Posterior cingulate gyrus (tissue), 11 donors: ENCODE results near the gene TMEM253.
A peak's percentile ranks its signal among the peaks of the same experiment; 100 is the strongest.

ENCODE experiments used
- DNase-seq, 10 donors: peaks; one replicate each; pipeline versions ENCODE4 v3.0.0 to v3.0.0-alpha.2; 2020 to 2021; ENCODE audit warnings: mixed read lengths in 3 of 10
- intact Hi-C: fragments of 100-400 bp; cut with DNase I; formaldehyde crosslinking; loops from one replicate; pipeline ENCODE4 v1.15.1; 2023

The TMEM253 gene

DNA sequence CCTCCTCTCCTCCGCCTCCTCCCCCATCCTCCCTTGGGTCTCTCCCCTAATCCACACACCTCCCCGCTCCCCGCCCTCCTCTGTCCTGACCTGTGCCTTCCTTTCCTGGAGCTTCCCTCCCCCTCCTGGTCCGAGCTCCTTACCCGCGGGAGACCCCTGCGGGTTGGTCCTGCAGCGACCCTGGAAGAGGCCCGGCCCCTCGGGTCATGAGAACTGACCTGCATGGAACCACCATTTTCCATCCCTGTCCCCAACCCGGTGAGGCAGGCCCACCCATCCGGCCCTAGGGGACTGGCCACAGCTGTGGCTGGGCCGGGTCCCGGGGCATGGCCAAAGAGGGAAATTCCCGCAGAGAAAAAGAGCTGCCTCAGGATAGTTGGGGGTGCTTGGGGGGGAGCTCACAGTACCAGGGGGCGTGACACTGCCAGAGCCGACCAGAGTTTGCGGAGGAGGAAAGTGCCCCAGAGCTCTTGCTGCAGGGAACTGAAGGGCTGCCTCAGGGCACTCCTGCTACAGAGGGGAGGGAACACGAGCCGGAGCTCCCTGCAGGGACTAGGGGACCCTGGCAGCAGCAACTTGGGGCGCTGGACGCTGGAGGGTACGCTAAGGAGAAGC, 30.1 kb upstream of the TMEM253 start:
- intact Hi-C loops, result loop anchor here (1.0 to 5.0 kb wide), 3 partner anchors 22 to 442 kb away; partner anchors contain the start of genes METTL3 and NDRG2

DNA sequence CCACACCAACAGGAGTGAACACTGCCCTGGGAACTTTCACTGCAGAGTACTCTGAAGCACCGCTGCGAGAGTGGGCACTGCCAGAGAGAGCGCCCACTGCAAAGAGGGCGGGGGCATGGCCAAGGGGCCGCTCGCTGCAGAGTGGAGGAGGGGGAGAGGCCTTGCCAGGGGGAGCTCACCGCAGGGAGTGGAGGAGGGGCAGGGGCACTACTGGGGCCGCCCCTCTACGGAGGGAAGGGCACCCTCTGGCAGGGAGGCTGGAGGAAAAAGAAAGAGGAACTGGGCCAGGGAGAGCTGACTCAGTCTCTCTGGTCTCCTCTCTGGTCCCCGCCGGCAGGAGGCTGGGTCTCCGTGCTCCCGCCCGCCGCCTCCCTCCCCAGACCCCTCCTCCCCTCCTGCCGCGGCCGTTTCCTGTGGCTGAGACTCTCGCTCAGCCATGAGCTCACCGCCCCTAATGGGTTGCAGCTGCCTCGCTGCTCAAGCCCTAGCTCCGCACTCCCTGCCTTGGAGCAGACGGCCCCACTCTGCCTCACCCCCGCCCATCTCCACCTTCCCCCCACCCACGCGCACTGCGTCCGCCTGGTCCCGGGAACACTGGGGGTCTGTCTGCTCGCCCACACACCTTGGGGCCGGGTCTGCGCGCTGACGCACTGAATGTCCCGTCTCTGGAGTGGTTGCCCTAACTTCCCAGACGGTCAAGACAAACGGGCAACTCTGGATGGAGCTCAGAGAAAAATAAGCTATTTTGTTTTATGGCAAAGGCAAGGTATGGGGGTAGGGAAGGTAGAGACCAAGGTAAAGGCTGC, 29.4 kb upstream of the TMEM253 start:
- intact Hi-C loops, result loop anchor here (5.0 kb wide), 2 partner anchors 44 to 441 kb away; partner anchors contain the start of genes METTL3 and NDRG2
- peak in 9 of 10 donors; percentile 52 to 94 (median 61) for DNase-seq

More for the DNA sequence above, 30.1 kb upstream of the TMEM253 start:
- DNase-seq, result peak in 2 of 10 donors; percentile 37 to 74

DNA sequence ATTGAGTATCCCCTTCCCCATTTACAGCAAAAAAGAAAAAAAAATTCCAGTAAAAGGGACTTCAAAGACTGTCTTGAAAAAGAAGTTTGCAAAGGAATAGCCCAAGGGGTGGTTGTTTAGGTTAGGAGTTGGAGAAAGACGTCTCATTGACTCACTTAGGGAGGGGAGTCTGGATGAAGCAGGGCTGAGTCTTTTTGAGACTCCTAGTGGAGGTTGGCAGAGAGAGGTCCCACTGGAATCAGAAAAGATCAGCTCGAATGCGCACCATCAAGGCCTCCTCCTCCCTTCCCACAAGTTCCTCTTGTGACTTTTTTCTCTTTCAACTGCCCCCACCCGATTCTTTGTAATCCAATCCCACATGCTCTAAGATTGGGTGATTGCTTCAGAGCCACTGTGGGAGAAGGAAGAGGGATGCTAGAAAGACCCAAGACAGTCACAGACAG, 28.8 kb upstream of the TMEM253 start:
- intact Hi-C loops, result loop anchor here (5.0 kb wide), 2 partner anchors 45 to 440 kb away; partner anchors contain the start of genes METTL3 and NDRG2
- no peak for DNase-seq

DNA sequence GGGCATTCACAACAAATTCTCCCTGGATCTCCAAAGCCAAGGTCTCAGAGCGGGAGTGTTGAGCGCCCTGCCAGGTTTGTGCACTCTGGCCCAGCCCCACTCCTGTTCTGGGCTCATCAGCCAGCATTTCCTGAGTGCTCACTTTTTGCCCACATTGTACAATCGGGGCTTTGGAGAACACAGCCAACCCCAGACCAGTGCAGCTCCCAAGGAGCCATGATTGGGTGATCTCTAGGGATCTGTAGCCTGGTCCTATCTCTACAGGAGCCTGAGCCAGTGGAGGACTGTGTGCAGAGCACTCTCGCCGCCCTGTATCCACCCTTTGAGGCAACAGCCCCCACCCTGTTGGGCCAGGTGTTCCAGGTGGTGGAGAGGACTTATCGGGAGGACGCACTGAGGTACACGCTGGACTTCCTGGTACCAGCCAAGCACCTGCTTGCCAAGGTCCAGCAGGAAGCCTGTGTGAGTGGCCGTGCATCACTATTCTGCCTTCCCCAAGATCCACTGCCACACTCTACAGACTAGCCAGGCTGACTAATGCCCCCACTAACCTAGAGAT, 28.0 kb upstream of the TMEM253 start:
- intact Hi-C loops, result loop anchor here (5.0 kb wide), 2 partner anchors 46 to 439 kb away; partner anchors contain the start of genes METTL3 and NDRG2
- no peak for DNase-seq

DNA sequence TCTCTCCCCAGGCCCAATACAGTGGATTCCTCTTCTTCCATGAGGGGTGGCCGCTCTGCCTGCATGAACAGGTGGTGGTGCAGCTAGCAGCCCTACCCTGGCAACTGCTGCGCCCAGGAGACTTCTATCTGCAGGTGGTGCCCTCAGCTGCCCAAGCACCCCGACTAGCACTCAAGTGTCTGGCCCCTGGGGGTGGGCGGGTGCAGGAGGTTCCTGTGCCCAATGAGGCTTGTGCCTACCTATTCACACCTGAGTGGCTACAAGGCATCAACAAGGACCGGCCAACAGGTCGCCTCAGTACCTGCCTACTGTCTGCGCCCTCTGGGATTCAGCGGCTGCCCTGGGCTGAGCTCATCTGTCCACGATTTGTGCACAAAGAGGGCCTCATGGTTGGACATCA, 26.9 kb upstream of the TMEM253 start:
- no peak for DNase-seq
- intact Hi-C loops, result loop anchor here (5.0 kb wide), 2 partner anchors 47 to 438 kb away; partner anchors contain the start of genes METTL3 and NDRG2

DNA sequence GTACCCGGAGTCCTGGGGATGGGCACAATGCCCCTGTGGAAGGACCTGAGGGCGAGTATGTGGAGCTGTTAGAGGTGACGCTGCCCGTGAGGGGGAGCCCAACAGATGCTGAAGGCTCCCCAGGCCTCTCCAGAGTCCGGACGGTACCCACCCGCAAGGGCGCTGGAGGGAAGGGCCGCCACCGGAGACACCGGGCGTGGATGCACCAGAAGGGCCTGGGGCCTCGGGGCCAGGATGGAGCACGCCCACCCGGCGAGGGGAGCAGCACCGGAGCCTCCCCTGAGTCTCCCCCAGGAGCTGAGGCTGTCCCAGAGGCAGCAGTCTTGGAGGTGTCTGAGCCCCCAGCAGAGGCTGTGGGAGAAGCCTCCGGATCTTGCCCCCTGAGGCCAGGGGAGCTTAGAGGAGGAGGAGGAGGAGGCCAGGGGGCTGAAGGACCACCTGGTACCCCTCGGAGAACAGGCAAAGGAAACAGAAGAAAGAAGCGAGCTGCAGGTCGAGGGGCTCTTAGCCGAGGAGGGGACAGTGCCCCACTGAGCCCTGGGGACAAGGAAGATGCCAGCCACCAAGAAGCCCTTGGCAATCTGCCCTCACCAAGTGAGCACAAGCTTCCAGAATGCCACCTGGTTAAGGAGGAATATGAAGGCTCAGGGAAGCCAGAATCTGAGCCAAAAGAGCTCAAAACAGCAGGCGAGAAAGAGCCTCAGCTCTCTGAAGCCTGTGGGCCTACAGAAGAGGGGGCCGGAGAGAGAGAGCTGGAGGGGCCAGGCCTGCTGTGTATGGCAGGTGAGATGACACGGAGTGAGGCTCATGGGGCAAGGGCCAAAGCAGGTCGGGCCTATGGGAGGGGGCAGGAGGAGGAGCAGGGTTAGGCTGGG, 26.2 kb upstream of the TMEM253 start:
- intact Hi-C loops, result loop anchor here (5.0 kb wide), 2 partner anchors 47 to 438 kb away; partner anchors contain the start of genes METTL3 and NDRG2

DNA sequence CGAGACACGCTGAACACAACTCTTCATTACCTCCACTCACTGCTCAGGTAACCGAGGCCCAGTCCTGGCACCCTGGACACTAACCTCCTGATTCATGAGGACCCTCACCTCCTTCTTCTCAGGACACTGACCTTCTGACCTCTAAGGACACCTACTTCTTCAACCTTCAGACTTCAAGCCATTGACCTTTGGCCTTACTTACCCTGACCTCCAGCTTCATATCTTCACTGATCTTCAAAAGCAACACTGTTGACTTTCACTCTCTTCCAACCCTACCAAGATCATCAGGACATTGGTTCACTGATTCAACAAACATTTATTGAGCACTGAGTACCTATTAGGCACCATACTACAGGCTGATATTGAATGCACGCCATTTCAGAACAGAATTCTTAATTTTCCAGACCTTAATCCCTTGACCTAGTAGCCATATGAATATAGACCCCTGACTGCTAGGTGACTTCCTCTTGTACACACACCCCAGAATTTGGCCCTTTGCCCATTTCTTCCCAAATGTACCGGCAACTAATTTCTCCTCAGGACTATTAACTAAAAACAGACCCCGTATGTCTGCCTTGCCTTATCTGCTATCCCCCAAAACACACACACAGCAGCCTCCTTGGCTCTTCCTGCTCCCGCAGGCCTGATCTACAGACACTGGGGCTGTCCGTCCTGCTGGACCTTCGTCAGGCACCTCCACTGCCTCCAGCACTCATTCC, 25.0 kb upstream of the TMEM253 start:
- no peak for DNase-seq
- intact Hi-C loops, result no loop called here

More for the DNA sequence above, 26.2 kb upstream of the TMEM253 start:
- no peak for DNase-seq

DNA sequence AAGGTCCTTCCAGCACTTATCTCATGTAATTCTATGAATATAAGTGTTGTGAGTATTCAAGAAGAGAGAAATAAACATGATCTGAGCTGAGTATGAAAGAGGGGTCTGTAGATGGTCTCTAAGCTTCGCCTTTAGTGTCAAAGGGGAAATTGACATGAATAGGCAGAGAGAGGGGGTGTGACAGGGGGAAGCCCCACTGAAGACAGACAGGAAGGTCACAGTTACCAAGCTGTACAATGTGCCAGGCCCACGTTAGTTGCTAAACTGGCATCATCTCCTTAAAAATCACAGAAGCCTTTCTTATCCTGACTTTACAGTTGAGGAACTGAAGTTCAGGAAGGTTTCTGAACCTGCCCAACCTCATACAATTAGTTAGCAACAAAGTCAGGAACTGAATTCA, 23.2 kb upstream of the TMEM253 start:
- intact Hi-C loops, result no loop called here
- no peak for DNase-seq

DNA sequence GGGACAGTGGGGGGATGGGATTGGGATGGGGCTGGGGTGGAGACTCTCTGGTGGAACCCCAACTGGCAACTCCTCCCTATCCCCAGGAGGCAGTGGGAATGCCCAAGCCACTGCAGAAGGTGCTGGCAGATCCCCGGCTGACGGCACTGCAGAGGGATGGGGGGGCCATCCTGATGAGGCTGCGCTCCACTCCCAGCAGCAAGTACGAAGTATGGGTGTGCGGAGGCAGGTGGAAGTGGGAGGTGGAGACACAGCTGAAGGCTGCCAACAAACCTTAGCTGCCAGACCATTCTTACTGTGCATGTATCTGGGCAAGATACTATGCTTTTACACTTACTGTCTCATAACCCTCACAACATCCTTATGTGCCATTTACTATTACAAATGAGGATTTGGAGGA, 22.6 kb upstream of the TMEM253 start:
- peak in 8 of 10 donors; percentile 56 to 96 (median 74) for DNase-seq
- intact Hi-C loops, result no loop called here

DNA sequence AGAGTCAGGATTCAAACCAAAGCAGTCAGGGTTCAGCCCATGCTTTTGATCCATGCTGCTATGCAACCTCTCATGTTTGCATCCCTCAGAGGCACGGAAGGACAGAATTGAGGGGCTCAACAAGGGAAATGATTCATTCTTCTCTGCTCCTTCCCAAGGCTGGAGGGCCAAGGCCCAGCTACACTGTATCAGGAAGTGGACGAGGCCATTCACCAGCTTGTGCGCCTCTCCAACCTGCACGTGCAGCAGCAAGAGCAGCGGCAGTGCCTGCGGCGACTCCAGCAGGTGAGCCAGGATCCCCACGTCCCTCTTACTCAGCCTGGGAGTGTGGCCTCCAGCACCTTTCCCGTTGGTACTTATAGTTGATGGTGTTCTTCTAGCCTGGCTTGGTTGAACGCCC, 22.1 kb upstream of the TMEM253 start:
- intact Hi-C loops, result no loop called here
- DNase-seq, result no peak

DNA sequence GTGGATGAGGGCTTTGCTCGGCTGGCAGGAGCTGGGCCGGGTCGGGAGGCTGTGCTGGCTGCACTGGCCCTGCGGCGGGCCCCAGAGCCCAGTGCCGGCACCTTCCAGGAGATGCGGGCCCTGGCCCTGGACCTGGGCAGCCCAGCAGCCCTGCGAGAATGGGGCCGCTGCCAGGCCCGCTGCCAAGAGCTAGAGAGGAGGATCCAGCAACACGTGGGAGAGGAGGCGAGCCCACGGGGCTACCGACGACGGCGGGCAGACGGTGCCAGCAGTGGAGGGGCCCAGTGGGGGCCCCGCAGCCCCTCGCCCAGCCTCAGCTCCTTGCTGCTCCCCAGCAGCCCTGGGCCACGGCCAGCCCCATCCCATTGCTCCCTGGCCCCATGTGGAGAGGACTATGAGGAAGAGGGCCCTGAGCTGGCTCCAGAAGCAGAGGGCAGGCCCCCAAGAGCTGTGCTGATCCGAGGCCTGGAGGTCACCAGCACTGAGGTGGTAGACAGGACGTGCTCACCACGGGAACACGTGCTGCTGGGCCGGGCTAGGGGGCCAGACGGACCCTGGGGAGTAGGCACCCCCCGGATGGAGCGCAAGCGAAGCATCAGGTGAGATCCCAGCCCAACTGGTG, 19.2 kb upstream of the TMEM253 start:
- intact Hi-C loops, result no loop called here
- DNase-seq, result no peak

DNA sequence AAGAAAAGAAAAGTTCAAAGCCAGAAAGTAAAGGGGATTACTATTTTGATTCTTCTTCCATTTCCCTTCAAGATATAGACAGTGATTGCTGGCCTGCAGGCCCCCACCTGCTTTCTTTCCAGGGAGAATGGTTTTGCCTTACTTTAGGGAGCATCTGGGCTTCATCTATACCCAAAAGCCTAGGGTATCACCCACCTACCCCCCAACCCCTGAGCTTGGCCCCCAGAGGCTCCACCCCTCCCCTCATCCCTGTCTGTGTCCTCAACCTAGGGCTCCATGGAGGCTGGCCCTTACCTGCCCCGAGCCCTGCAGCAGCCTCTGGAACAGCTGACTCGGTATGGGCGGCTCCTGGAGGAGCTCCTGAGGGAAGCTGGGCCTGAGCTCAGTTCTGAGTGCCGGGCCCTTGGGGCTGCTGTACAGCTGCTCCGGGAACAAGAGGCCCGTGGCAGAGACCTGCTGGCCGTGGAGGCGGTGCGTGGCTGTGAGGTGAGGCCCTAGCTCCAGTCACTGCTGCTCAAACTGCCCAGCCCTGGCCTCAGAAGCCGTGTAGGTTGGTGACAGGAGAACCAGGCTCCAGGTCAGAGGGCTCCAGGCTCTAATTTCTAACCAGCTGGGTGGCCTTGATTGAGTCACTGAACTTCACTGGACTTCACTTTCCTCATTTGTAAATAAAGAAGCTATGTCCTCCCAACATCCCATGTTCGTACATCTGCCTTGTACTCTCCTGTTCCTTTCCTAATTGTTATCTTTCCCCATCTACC, 17.1 kb upstream of the TMEM253 start:
- DNase-seq, result no peak
- intact Hi-C loops, result no loop called here

DNA sequence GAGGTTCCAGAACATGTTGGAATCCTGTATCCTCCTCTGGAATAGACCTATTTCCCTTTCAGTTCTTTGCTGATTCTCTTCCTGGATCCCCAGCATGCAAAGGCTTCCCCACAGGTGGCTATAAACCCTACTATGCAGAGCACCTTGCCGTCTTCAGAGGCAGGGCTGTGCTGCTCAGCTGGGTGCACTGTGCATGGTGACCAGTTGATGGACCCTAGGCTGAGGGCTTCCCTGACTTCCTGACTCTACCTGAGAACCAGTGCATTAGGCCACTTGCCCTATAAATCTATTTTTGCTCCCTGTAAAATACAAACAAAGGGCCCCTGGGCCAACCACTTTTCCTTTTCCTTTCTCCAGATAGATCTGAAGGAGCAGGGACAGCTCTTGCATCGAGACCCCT, 16.5 kb upstream of the TMEM253 start:
- intact Hi-C loops, result no loop called here
- no peak for DNase-seq

DNA sequence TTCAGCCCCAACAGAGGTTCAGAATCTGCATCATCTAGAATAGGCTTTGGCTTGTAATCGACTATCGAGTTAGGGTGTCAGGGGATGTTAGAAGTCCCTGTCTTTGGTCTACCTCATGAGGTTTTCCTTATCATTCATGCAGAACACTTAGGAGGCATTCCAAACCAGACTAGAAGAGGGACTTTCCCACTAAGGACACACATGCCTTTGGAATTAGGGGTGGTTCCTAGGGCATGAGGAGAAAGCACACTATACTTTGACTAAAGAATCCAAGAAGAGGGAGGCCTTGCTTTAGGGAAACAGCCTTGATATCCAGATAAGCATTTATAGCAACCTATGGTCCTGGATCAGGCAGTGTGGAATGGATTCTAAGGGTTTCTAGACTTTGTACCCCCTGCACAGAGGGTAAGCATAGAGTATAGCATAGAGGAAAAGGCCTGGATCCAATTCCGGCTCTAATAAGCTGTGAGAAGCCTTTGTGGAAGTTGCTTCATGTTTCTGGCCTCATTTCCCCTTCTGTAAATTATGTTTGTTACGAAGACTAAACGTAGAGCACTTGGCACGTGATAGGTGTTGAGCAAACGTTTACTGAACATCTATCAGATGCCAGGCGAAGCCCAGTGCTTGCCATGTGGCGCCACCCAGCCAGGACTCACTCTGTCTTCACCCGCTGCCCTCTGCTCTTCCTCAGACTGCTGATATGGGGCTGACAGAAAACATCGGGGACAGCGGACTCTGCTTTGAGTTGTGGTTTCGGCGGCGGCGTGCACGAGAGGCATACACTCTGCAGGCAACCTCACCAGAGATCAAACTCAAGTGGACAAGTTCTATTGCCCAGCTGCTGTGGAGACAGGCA, 15.6 kb upstream of the TMEM253 start:
- DNase-seq, result no peak
- intact Hi-C loops, result no loop called here

DNA sequence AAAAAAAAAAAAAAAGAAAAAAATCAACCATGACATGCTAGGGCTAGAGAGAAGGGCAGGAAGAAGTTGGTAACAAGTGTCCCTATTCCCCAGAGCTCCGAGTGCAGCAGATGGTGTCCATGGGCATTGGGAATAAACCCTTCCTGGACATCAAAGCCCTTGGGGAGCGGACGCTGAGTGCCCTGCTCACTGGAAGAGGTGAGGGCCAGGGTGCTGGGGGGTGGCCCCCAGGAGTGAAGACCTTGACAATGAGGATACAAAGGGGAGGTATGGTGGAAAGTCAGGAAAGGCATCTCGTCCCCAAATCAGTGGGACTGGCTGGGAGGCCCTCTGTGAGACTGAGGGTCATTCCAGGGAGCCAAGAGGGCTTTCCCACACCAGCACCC, 14.0 kb upstream of the TMEM253 start:
- no peak for DNase-seq
- intact Hi-C loops, result no loop called here

DNA sequence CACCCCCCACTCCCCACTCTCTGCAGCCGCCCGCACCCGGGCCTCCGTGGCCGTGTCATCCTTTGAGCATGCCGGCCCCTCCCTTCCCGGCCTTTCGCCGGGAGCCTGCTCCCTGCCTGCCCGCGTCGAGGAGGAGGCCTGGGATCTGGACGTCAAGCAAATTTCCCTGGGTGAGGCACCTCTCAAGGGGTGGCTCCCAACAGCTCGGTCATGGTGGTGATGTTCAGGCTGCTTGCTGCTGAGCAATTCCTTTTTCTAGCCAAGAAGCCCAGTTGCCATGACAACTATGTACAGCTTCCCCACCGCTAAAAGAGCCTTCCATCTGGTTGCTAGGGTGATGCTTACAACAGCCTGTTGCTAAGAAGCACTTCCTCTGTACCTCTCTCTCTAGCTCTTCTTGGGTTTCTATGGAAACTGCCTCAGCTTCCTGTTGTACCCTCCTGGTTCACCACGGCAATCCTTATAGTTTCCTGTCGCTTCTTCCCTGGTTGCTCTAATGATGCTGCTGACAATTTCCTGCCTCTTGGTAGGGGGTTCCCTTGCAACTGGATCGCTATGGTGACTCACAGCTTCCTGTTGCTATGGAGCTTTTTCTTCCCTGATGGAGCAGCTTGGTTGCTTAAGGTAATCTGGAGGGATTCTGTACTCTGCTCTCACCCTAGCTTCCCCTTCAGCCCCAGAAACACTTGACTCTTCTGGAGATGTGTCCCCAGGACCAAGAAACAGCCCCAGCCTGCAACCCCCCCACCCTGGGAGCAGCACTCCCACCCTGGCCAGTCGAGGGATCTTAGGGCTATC, 13.4 kb upstream of the TMEM253 start:
- intact Hi-C loops, result no loop called here
- DNase-seq, result peak in 3 of 10 donors; percentile 48 to 88 (median 78)

DNA sequence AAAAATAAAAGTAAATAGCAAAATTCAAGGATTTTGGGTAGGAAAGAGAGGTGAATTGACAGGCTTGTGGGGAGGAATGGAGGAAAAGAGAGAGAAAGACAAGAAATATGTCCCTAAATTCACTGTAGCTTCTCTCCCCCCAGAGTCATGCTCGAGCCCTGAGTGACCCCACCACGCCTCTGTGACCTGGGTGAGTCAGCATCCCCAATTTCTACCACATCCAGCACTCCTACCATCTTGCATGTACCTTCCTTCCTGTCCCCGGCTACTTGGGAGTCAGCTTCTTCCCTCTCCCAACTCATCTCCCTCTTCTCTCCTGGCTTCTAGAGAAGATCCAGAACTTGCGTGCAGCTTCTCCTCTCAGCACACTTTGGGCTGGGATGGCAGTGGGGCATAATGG, 12.2 kb upstream of the TMEM253 start:
- no peak for DNase-seq
- intact Hi-C loops, result no loop called here
